Sigmoid colon (tissue), 4 donors: ENCODE data around the gene GPC5.

Experiments
- EP300 ChIP-seq, 4 donors: sonication (generic); formaldehyde crosslinking; IDR thresholded peaks; one replicate each; pipeline ENCODE4 v1.6.1; 2017; ENCODE audit warnings: antibody characterized with exemption in 4 of 4
- POLR2A ChIP-seq, 2 donors: fragments of 450-650 bp; IDR thresholded peaks; one replicate each; pipeline ENCODE4 v1.6.1; 2016; ENCODE audit warnings: antibody characterized with exemption in 2 of 2, mild to moderate bottlenecking in 2 of 2, moderate library complexity in 2 of 2
- POLR2AphosphoS5 ChIP-seq, 4 donors: sonication (generic); formaldehyde crosslinking; IDR thresholded peaks; one replicate each; pipeline ENCODE4 v1.6.1; 2017; ENCODE audit warnings: antibody characterized with exemption in 4 of 4
- TF ChIP-seq, protein P1 (sequence below), 4 experiments: fragments of 450-650 bp in 3 of 4; fragments of 200-600 bp in 1 of 4; IDR thresholded peaks; one replicate each; pipeline ENCODE4 v1.5.1; 2016 to 2019; ENCODE audit warnings: antibody characterized with exemption in 4 of 4, mild to moderate bottlenecking in 3 of 4, moderate library complexity in 2 of 4

DNA sequence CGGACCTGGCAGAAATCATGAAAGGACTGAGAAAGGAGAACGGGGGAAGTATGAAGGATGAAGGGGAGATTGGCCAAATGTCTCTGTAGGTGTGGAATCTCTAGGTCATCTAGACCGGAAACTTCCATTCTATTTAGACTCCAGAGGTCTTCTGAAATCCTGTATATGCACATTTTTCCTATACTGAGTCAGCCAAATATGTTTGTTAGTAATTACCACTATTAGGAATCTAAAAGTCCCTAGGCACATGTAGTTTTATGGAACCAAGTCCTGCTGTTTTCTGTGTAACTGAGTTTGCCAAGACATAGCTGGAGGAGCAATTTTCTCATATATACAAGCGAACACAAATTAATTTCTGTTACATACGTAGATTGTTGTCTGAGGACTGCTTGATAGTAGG, 498.1 kb downstream of the GPC5 start:
- TF ChIP-seq, protein P1, sequence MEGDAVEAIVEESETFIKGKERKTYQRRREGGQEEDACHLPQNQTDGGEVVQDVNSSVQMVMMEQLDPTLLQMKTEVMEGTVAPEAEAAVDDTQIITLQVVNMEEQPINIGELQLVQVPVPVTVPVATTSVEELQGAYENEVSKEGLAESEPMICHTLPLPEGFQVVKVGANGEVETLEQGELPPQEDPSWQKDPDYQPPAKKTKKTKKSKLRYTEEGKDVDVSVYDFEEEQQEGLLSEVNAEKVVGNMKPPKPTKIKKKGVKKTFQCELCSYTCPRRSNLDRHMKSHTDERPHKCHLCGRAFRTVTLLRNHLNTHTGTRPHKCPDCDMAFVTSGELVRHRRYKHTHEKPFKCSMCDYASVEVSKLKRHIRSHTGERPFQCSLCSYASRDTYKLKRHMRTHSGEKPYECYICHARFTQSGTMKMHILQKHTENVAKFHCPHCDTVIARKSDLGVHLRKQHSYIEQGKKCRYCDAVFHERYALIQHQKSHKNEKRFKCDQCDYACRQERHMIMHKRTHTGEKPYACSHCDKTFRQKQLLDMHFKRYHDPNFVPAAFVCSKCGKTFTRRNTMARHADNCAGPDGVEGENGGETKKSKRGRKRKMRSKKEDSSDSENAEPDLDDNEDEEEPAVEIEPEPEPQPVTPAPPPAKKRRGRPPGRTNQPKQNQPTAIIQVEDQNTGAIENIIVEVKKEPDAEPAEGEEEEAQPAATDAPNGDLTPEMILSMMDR (IDR thresholded peaks at IDR 0.05) = no peak
- no peak for TF ChIP-seq POLR2A (IDR thresholded peaks at IDR 0.05)
- TF ChIP-seq POLR2AphosphoS5 (IDR thresholded peaks at IDR 0.05) = no peak
- TF ChIP-seq EP300 (IDR thresholded peaks at IDR 0.05) = no peak
